ENCODE results near the gene C2orf15. TPM values are rescaled to one million over a fixed set of nuclear protein-coding genes. Genes with fewer than 3 reads are reported as not detected.

Gene C2orf15
- total RNA-seq, 1 experiment from 2014 or later = 6.9 TPM

GRCh38 chr2:99106913-99107312 lies 34.6 kb upstream of the C2orf15 start:
- Mint-ChIP-seq H3K27ac (ENCODE audit: unreplicated experiment) (no peak overlapping the region), H3K27me3 (ENCODE audit: unreplicated experiment) (no peaks in the 10 kb centered on the region), H3K36me3 (ENCODE audit: insufficient read depth, unreplicated experiment) (no peaks in the 10 kb centered on the region), H3K4me1 (ENCODE audit: low read depth, unreplicated experiment) (no peaks in the 10 kb centered on the region), H3K4me3 (ENCODE audit: low read depth, unreplicated experiment) (no peak overlapping the region), H3K9me3 (ENCODE audit: low read depth, unreplicated experiment) (no peaks in the 10 kb centered on the region)
- TF ChIP-seq CTCF (IDR thresholded peaks at IDR 0.05; ENCODE audit: unreplicated experiment) = no peak
- intact Hi-C loops (cut with micrococcal nuclease; ENCODE audit: unreplicated experiment) = no loop called here
- BruUV-seq (replicated peaks) = no TSS peak
- DNase-seq = no peak
- CTCF ChIA-PET = no interaction called here

GRCh38 chr2:99111236-99111635 lies 30.3 kb upstream of the C2orf15 start:
- no peak for DNase-seq
- no peak overlapping the region for H3K27ac Mint-ChIP-seq (ENCODE audit: unreplicated experiment)
- no peaks in the 10 kb centered on the region for H3K4me1 Mint-ChIP-seq (ENCODE audit: low read depth, unreplicated experiment)
- no TSS peak for BruUV-seq (replicated peaks)
- intact Hi-C loops (cut with micrococcal nuclease; ENCODE audit: unreplicated experiment) = no loop called here
- no peak overlapping the region for H3K4me3 Mint-ChIP-seq (ENCODE audit: low read depth, unreplicated experiment)
- TF ChIP-seq CTCF (IDR thresholded peaks at IDR 0.05; ENCODE audit: unreplicated experiment) = no peak
- H3K36me3 Mint-ChIP-seq (ENCODE audit: insufficient read depth, unreplicated experiment) = no peaks in the 10 kb centered on the region
- H3K27me3 Mint-ChIP-seq (ENCODE audit: unreplicated experiment) = no peaks in the 10 kb centered on the region
- CTCF ChIA-PET = no interaction called here
- no peaks in the 10 kb centered on the region for H3K9me3 Mint-ChIP-seq (ENCODE audit: low read depth, unreplicated experiment)

GRCh38 chr2:99111945-99112344 lies 29.6 kb upstream of the C2orf15 start:
- H3K4me3 Mint-ChIP-seq (ENCODE audit: low read depth, unreplicated experiment) = no peak overlapping the region
- intact Hi-C loops (cut with micrococcal nuclease; ENCODE audit: unreplicated experiment) = no loop called here
- CTCF ChIA-PET = no interaction called here
- H3K27me3 Mint-ChIP-seq (ENCODE audit: unreplicated experiment) = no peaks in the 10 kb centered on the region
- no peaks in the 10 kb centered on the region for H3K9me3 Mint-ChIP-seq (ENCODE audit: low read depth, unreplicated experiment)
- H3K36me3 Mint-ChIP-seq (ENCODE audit: insufficient read depth, unreplicated experiment) = no peaks in the 10 kb centered on the region
- no peaks in the 10 kb centered on the region for H3K4me1 Mint-ChIP-seq (ENCODE audit: low read depth, unreplicated experiment)
- no peak overlapping the region for H3K27ac Mint-ChIP-seq (ENCODE audit: unreplicated experiment)
- no TSS peak for BruUV-seq (replicated peaks)
- no peak for DNase-seq
- TF ChIP-seq CTCF (IDR thresholded peaks at IDR 0.05; ENCODE audit: unreplicated experiment) = no peak

GRCh38 chr2:99112617-99113016 lies 28.9 kb upstream of the C2orf15 start:
- intact Hi-C loops (cut with micrococcal nuclease; ENCODE audit: unreplicated experiment) = no loop called here
- DNase-seq = no peak
- TF ChIP-seq CTCF (IDR thresholded peaks at IDR 0.05; ENCODE audit: unreplicated experiment) = no peak
- no peaks in the 10 kb centered on the region for H3K4me1 Mint-ChIP-seq (ENCODE audit: low read depth, unreplicated experiment)
- no peaks in the 10 kb centered on the region for H3K36me3 Mint-ChIP-seq (ENCODE audit: insufficient read depth, unreplicated experiment)
- H3K9me3 Mint-ChIP-seq (ENCODE audit: low read depth, unreplicated experiment) = no peaks in the 10 kb centered on the region
- H3K4me3 Mint-ChIP-seq (ENCODE audit: low read depth, unreplicated experiment) = no peak overlapping the region
- CTCF ChIA-PET = interaction anchor here (0.7 kb wide), 1 partner anchor 1005 kb away, joined by 5 read pairs; no protein-coding TSS in a partner anchor
- no TSS peak for BruUV-seq (replicated peaks)
- H3K27ac Mint-ChIP-seq (ENCODE audit: unreplicated experiment) = no peak overlapping the region
- H3K27me3 Mint-ChIP-seq (ENCODE audit: unreplicated experiment) = no peaks in the 10 kb centered on the region
